Smooth muscle cell (in vitro differentiated cells): ENCODE data around the gene AKT3. TPM values are rescaled to one million over a fixed set of nuclear protein-coding genes. Genes with fewer than 3 reads are reported as not detected.

Experiments used
- DNase-seq: peaks from one replicate; lab custom pipeline; 2025; ENCODE audit not compliant: unreplicated experiment; lab: John Stamatoyannopoulos, UW
- H2AFZ ChIP-seq: fragments of 200-600 bp; sonication (generic); 2 replicates; pipeline ENCODE4 v1.6.0; 2016; ENCODE audit warnings: antibody characterized with exemption, low read depth, mild to moderate bottlenecking
- H3F3A ChIP-seq: fragments of 200-600 bp; sonication (generic); 2 replicates; pipeline ENCODE4 v1.6.0; 2017; ENCODE audit warnings: antibody characterized with exemption, low read depth
- H3K27ac ChIP-seq: fragments of 200-600 bp; sonication (generic); 2 replicates; pipeline ENCODE4 v1.5.1; 2016; ENCODE audit warnings: low read depth, mild to moderate bottlenecking
- H3K27me3 ChIP-seq: fragments of 200-600 bp; sonication (generic); 2 replicates; pipeline ENCODE4 v1.6.1; 2016; ENCODE audit warnings: low read depth, mild to moderate bottlenecking
- H3K36me3 ChIP-seq: fragments of 200-600 bp; sonication (generic); 2 replicates; pipeline ENCODE4 v1.5.1; 2016; ENCODE audit warnings: low read depth
- H3K4me1 ChIP-seq: fragments of 200-600 bp; sonication (generic); 2 replicates; pipeline ENCODE4 v1.5.1; 2016; ENCODE audit warnings: low read depth
- H3K4me2 ChIP-seq: fragments of 200-600 bp; sonication (generic); 2 replicates; pipeline ENCODE4 v1.6.0; 2016; ENCODE audit warnings: mild to moderate bottlenecking
- H3K4me3 ChIP-seq: fragments of 200-600 bp; sonication (generic); 2 replicates; pipeline ENCODE4 v1.5.1; 2016; ENCODE audit warnings: mild to moderate bottlenecking
- H3K79me2 ChIP-seq: fragments of 200-600 bp; sonication (generic); 2 replicates; pipeline ENCODE4 v1.6.0; 2016; ENCODE audit warnings: low read depth, mild to moderate bottlenecking
- H3K9ac ChIP-seq: fragments of 200-600 bp; sonication (generic); 2 replicates; pipeline ENCODE4 v1.6.0; 2016; ENCODE audit warnings: low read depth
- H3K9me3 ChIP-seq: fragments of 200-600 bp; sonication (generic); replicated peaks from 2 replicates; pipeline ENCODE4 v1.5.1; 2016; ENCODE audit warnings: low read depth
- H4K20me1 ChIP-seq: fragments of 200-600 bp; sonication (generic); 2 replicates; pipeline ENCODE4 v1.6.0; 2016; ENCODE audit warnings: low read depth
- CTCF ChIP-seq: fragments of 200-600 bp; sonication (generic); IDR thresholded peaks from 2 replicates; pipeline ENCODE4 v1.5.1; 2017; ENCODE audit warnings: borderline replicate concordance, mild to moderate bottlenecking, antibody characterized with exemption; ENCODE audit not compliant: insufficient read depth, poor library complexity, severe bottlenecking
- WGBS: methylation state at CpG from one replicate; pipeline ENCODE4 v1.1.7; 2016; ENCODE audit warnings: low lambda C conversion rate; 5-methylcytosine and 5-hydroxymethylcytosine counted together
- polyA plus RNA-seq: library from polyadenylated mRNA; unstranded; fragments of >200 nt; fragmentation: Nextera tagmentation; extraction: Ambion mirVana; gene quantifications from 2 replicates; pipeline ENCODE4 v1.2.1, GENCODE V29; 2016
- total RNA-seq: library from RNA; depleted of rRNA; stranded (reverse); fragments of >200 nt; gene quantifications from 2 replicates; pipeline ENCODE4 v1.2.3, GENCODE V29; 2014

AKT3 gene
- total and polyA plus RNA-seq, 2 experiments from 2014 or later = 5.5 to 32.3 TPM

DNA sequence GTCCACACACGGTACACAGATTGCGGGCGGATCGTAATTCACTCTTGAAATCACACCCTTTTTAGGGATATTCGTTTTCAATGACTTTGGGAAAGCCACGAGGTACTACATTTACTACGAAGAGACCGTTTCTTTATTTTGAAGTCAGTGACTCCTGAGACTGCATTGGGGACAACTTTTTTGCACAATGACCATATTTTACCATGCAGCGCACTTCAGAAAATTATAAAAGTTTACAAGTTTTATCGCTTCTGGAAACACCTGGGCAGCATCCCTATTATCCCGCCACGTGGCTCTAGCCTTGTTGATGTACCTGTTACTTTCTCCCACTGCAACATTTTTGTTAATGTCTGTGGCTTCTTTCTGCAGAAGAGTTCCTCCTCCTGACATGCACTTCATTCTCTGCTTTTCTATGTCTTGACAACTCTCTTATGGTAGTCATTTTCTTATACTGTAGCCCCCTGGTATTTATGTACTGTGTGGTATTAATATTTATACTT lies 1.3 kb upstream of the AKT3 start:
- peaks cover 29% of the 10 kb centered on the region for H4K20me1 ChIP-seq
- 7% methylated on average over 12 of the region's 12 CpGs for WGBS
- no peaks in the 10 kb centered on the region for H3K27me3 ChIP-seq
- H3K4me2 ChIP-seq = peak overlapping the region; percentile 98
- H3K27ac ChIP-seq = peak overlapping the region; percentile 96
- peak overlapping the region; percentile 97 for H2AFZ ChIP-seq
- DNase-seq = no peak
- H3K4me3 ChIP-seq = peak overlapping the region; percentile 94
- peak overlapping the region; percentile 97 for H3K9ac ChIP-seq
- TF ChIP-seq CTCF = no peak
- peaks cover 27% of the 10 kb centered on the region for H3K79me2 ChIP-seq
- H3F3A ChIP-seq = peaks cover 14% of the 10 kb centered on the region
- H3K36me3 ChIP-seq = no peaks in the 10 kb centered on the region
- peaks cover 13% of the 10 kb centered on the region for H3K4me1 ChIP-seq
- H3K9me3 ChIP-seq = no peaks in the 10 kb centered on the region

DNA sequence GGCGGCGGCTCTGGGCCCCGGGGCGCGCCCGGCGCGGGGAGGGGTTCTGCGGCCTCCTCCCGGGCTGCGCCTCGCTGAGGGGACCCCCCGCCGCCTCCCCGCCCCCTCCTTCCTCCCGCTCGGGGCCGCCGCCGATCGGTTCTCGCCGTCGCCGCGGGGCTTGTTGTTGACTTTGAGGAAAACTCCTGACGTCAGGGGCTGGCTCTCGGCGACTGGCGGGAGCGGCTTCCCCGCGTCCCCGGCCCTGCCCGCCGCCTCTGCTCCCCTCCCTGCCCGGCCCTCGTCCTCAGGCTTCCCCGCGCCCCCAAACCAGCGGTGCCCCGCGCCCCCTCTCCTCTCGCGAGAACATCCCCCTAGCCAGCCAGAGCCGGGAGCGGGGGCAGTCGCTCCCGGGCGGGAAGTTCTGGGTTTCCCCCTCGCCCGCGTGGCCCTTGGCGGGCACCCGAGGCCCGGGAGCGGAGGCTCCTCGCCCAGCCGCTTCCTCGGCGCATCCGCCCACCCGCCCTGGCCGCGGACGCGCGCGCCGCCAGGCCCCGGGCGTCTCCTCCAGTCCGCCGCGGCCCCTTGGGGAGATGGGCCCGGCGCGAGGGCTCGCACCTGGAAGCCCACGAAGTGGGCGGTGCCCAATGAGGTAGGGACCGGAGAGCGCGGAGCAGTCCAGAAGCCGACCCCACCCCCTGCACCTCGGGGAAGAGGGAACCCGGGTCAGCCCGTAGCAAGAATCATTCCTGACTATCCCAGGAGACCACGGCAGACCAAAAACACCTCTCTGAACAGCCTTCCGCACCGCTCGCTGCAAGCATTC lies 611 bp upstream of the AKT3 start:
- H3K79me2 ChIP-seq = peaks cover 34% of the 10 kb centered on the region
- peak overlapping the region; percentile 94 for H3K4me3 ChIP-seq
- 1% methylated on average over 39 of the region's 92 CpGs for WGBS

DNA sequence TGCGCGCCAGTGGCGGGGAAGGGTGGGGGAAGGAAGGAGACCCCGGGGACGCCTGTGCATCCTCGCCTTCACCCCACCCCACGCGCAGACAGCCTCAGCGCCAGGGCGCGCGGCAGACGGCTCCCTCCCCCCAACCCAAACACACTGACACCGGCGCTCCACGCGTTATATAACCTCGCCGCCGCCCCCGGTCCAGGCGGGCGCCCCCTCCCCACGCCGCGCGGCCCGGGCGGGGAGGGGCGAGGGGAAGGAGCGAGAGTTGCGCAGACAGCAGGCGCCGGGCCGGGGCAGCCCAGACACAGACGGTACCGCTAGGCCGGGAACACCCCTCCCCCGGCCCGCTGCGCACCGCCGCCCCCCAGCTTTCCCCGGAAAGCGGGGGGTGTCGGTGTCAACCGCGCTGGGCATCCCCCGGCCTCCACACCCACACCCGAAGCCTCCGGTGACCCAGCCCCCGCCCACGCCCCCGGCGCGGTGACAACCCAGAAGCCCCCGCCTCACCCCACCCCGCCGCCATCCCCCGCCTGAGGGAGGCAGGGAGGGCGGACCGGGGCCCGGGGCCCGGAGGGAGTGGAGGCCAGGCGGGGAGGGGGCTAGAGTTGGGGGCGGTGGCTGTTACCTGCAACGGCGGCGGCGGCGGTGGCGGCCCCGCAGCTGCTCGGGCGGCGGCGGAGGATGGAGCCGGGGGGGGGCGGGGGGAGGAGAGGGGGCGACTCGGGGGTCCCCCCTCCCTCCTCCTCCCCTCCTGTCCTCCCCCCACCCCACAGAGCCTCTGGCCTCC lies 432 bp downstream of the AKT3 start:
- peak overlapping the region; percentile 94 for H3K4me3 ChIP-seq
- no peaks in the 10 kb centered on the region for H3K9me3 ChIP-seq
- H4K20me1 ChIP-seq = peaks cover 46% of the 10 kb centered on the region
- peak overlapping the region; percentile 97 for H2AFZ ChIP-seq
- no peak for TF ChIP-seq CTCF
- WGBS = no CpG with 5 or more reads among the region's 81 CpGs
- H3K4me1 ChIP-seq = peaks cover 13% of the 10 kb centered on the region
- no peaks in the 10 kb centered on the region for H3K36me3 ChIP-seq
- peak overlapping the region; percentile 97 for H3K9ac ChIP-seq
- peak; percentile 37 for DNase-seq
- H3K27ac ChIP-seq = peak overlapping the region; percentile 96
- H3K4me2 ChIP-seq = peak overlapping the region; percentile 98
- H3F3A ChIP-seq = peaks cover 14% of the 10 kb centered on the region
- no peaks in the 10 kb centered on the region for H3K27me3 ChIP-seq
- peaks cover 44% of the 10 kb centered on the region for H3K79me2 ChIP-seq

More for the DNA sequence above, 611 bp upstream of the AKT3 start:
- no peaks in the 10 kb centered on the region for H3K36me3 ChIP-seq
- no peaks in the 10 kb centered on the region for H3K27me3 ChIP-seq
- peak; percentile 89 for DNase-seq
- peak overlapping the region; percentile 97 for H3K9ac ChIP-seq
- no peaks in the 10 kb centered on the region for H3K9me3 ChIP-seq
- peaks cover 14% of the 10 kb centered on the region for H3F3A ChIP-seq
- peak overlapping the region; percentile 96 for H3K27ac ChIP-seq
- peak overlapping the region; percentile 97 for H2AFZ ChIP-seq
- peak overlapping the region; percentile 98 for H3K4me2 ChIP-seq
- peaks cover 35% of the 10 kb centered on the region for H4K20me1 ChIP-seq
- H3K4me1 ChIP-seq = peaks cover 13% of the 10 kb centered on the region
- TF ChIP-seq CTCF = no peak
